SU-DHL-6 (cell line): ENCODE data around the gene PDGFA.

Experiments
- H2AFZ ChIP-seq: fragments of 200-600 bp; sonication (generic); 2 replicates; pipeline ENCODE4 v1.6.1; 2014; ENCODE audit warnings: low read depth, mild to moderate bottlenecking, moderate library complexity, mixed read lengths, antibody characterized with exemption, low read length; ENCODE audit not compliant: severe bottlenecking
- H3F3A ChIP-seq: fragments of 200-600 bp; shearing (Covaris generic); 2 replicates; pipeline ENCODE4 v1.6.0; 2016; ENCODE audit warnings: antibody characterized with exemption, mild to moderate bottlenecking; ENCODE audit not compliant: insufficient read depth
- H3K27ac ChIP-seq: fragments of 200-600 bp; sonication (generic); 2 replicates; pipeline ENCODE4 v1.5.1; 2016; ENCODE audit warnings: low read depth, mild to moderate bottlenecking, low read length, moderate library complexity, mixed read lengths
- H3K27me3 ChIP-seq: fragments of 200-600 bp; sonication (generic), shearing (Covaris generic); 2 replicates; pipeline ENCODE4 v1.6.0; 2014; ENCODE audit warnings: mild to moderate bottlenecking, low read length
- H3K36me3 ChIP-seq: fragments of 200-600 bp; sonication (generic); 2 replicates; pipeline ENCODE4 v1.6.1; 2014; ENCODE audit warnings: mild to moderate bottlenecking, low read length, mixed read lengths
- H3K4me2 ChIP-seq: fragments of 300-600, 200-600 bp; shearing (Covaris generic), sonication (generic); 2 replicates; pipeline ENCODE4 v1.6.0; 2014; ENCODE audit warnings: low read length, low read depth, mild to moderate bottlenecking; ENCODE audit not compliant: poor library complexity, severe bottlenecking
- H3K4me3 ChIP-seq: fragments of 200-600 bp; sonication (generic); 2 replicates; pipeline ENCODE4 v1.5.1; 2014; ENCODE audit warnings: antibody characterized with exemption, low read length, mild to moderate bottlenecking, mixed read lengths; ENCODE audit not compliant: insufficient read depth, poor library complexity, severe bottlenecking
- H3K79me2 ChIP-seq: fragments of 200-600 bp; sonication (generic); 2 replicates; pipeline ENCODE4 v1.6.1; 2014; ENCODE audit warnings: mild to moderate bottlenecking, low read length, moderate library complexity; ENCODE audit not compliant: insufficient read depth
- H3K9ac ChIP-seq: fragments of 200-600 bp; sonication (generic); 2 replicates; pipeline ENCODE4 v1.7.0; 2014; ENCODE audit warnings: mild to moderate bottlenecking, low read length
- H3K9me2 ChIP-seq: fragments of 200-600 bp; sonication (generic); replicated peaks from 2 replicates; pipeline ENCODE4 v1.6.1; 2014; ENCODE audit warnings: low read length; ENCODE audit not compliant: insufficient read depth
- H3K9me3 ChIP-seq: fragments of 200-600 bp; sonication (generic); 2 replicates; pipeline ENCODE4 v1.6.1; 2014; ENCODE audit warnings: low read length, mixed read lengths; ENCODE audit not compliant: insufficient read depth
- H4K20me1 ChIP-seq: fragments of 200-600 bp; sonication (generic); 2 replicates; pipeline ENCODE4 v1.6.1; 2014; ENCODE audit warnings: low read depth, mild to moderate bottlenecking, antibody characterized with exemption, low read length, moderate library complexity, mixed read lengths
- EZH2phosphoT487 ChIP-seq: fragments of 200-600 bp; sonication (generic), shearing (Covaris generic); conservative IDR thresholded peaks from 2 replicates; pipeline ENCODE4 v1.6.1; 2018; ENCODE audit warnings: mild to moderate bottlenecking, antibody characterized with exemption, low read length, moderate library complexity, mixed read lengths
- TF ChIP-seq, protein P1 (sequence below): fragments of 200-600 bp; sonication (generic); IDR thresholded peaks from one replicate; pipeline ENCODE4 v1.5.1; 2017; ENCODE audit warnings: antibody characterized with exemption, mild to moderate bottlenecking, low read length, moderate library complexity; ENCODE audit not compliant: insufficient read depth, poor library complexity, severe bottlenecking

PDGFA gene

DNA sequence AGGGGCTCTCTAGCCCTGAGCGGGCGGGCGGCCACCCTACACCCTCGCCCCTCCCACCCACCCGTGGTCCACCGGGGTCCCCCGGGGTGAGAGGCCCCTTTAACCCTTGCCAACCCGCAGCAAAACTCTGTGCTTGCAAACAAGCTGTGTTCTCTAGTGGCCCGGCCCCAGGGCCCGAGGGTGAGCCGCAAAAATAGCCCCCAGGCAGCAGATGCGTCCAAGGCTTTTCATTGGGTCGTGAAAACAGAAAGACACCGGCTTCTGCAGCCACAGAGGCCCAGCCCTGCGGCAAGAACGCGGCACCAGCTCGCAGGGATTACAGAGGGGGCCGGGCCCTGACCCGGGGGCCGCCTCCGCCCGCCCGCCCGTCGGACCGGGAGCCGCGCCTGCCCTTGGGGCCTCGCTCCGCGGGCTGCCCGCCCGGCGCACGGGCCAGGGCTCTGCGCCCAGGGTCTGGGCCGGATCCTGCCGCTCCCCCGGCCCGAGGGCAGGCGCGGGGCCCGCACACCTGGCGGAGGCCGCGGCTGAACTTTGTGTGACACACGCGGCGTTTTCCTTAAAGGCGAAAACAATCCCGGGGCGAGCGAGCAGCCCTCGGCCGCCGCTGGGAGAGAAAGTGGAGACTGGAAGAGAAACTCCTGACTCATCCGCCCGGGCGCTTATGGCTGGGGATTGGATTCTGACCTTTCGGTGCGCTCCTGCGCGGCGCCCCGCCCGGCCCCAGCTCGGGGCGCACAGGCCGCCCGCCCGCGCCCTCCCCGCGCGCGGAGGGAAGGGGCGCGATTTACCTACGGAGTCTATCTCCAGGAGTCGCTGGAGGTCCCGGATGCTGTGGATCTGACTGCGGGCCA is 2.8 kb downstream of the PDGFA start:
- Histone ChIP-seq H3K27me3 (no peaks in the 10 kb centered on the region), H3K9me3 (no peaks in the 10 kb centered on the region), H2AFZ (no peak overlapping the region), H4K20me1 (no peaks in the 10 kb centered on the region), H3K79me2 (no peaks in the 10 kb centered on the region), H3K36me3 (no peaks in the 10 kb centered on the region), H3F3A (no peaks in the 10 kb centered on the region), H3K4me3 (no peak overlapping the region), H3K9ac (no peak overlapping the region), H3K27ac (no peak overlapping the region), H3K4me2 (no peak overlapping the region), H3K9me2 (no peaks in the 10 kb centered on the region)
- TF ChIP-seq EZH2phosphoT487, result no peak
- TF ChIP-seq, protein P1, sequence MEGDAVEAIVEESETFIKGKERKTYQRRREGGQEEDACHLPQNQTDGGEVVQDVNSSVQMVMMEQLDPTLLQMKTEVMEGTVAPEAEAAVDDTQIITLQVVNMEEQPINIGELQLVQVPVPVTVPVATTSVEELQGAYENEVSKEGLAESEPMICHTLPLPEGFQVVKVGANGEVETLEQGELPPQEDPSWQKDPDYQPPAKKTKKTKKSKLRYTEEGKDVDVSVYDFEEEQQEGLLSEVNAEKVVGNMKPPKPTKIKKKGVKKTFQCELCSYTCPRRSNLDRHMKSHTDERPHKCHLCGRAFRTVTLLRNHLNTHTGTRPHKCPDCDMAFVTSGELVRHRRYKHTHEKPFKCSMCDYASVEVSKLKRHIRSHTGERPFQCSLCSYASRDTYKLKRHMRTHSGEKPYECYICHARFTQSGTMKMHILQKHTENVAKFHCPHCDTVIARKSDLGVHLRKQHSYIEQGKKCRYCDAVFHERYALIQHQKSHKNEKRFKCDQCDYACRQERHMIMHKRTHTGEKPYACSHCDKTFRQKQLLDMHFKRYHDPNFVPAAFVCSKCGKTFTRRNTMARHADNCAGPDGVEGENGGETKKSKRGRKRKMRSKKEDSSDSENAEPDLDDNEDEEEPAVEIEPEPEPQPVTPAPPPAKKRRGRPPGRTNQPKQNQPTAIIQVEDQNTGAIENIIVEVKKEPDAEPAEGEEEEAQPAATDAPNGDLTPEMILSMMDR, result no peak

GRCh38 chr7:516216-516605 is 3.4 kb downstream of the PDGFA start:
- Histone ChIP-seq H3K9me3 (no peaks in the 10 kb centered on the region), H3K9me2 (no peaks in the 10 kb centered on the region), H3K79me2 (no peaks in the 10 kb centered on the region), H3K27me3 (no peaks in the 10 kb centered on the region), H4K20me1 (no peaks in the 10 kb centered on the region), H3K9ac (no peak overlapping the region), H3K27ac (no peak overlapping the region), H3F3A (no peaks in the 10 kb centered on the region), H2AFZ (no peak overlapping the region), H3K4me2 (no peak overlapping the region), H3K4me3 (no peak overlapping the region), H3K36me3 (no peaks in the 10 kb centered on the region)
- TF ChIP-seq EZH2phosphoT487, result no peak
- TF ChIP-seq, protein P1, result no peak

DNA sequence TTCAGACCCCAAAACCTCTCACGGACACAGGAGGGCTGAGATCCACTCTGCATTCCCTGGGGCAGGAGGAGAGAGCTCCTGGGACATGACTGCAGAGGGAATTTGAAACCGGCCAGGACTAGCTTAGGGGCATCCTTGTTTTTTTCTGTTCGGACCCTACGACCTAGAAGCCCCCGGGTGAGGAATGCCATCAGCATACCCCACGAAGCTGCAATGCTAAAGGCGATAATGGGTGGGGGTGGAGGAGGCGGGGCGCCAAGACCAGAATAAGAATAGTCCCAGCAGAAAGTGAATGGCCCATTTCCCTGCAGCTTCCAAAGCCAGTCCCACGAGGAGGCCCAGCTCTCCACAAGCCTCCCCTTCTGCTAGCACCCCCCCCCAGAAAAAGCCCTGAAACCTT is 4.0 kb downstream of the PDGFA start:
- Histone ChIP-seq H3K27me3 (no peaks in the 10 kb centered on the region), H3K36me3 (no peaks in the 10 kb centered on the region), H3K27ac (no peak overlapping the region), H3K4me3 (no peak overlapping the region), H3K9me3 (no peaks in the 10 kb centered on the region), H3K79me2 (no peaks in the 10 kb centered on the region), H2AFZ (no peak overlapping the region), H3F3A (no peaks in the 10 kb centered on the region), H4K20me1 (no peaks in the 10 kb centered on the region), H3K9ac (no peak overlapping the region), H3K9me2 (no peaks in the 10 kb centered on the region), H3K4me2 (no peak overlapping the region)
- TF ChIP-seq EZH2phosphoT487, result no peak
- TF ChIP-seq, protein P1, result no peak
